Brain microvascular endothelial cell (primary cell): Measurements from ENCODE around the gene VMP1.
"Not testable (repeated sequence)": the region's sequence is repeated elsewhere in the genome, so short reads cannot be mapped to it uniquely, and the experiment has no call there.

Experiments
- DNase-seq: peaks from one replicate; pipeline ENCODE4 v3.0.0-alpha.2; 2020
- H3K27ac ChIP-seq: fragments of 250-450 bp; sonication (Bioruptor Pico); 2 replicates; pipeline ENCODE4 v1.5.1; 2020; ENCODE audit warnings: mild to moderate bottlenecking, moderate library complexity
- H3K27me3 ChIP-seq: fragments of 250-450 bp; sonication (Bioruptor Pico); replicated peaks from 2 replicates; pipeline ENCODE4 v1.5.1; 2020; ENCODE audit warnings: mild to moderate bottlenecking
- H3K36me3 ChIP-seq: fragments of 250-450 bp; sonication (Bioruptor Pico); replicated peaks from 2 replicates; pipeline ENCODE4 v1.5.1; 2020; ENCODE audit warnings: mild to moderate bottlenecking
- H3K4me3 ChIP-seq: 2 replicates; pipeline ENCODE4 v1.5.1; 2011; ENCODE audit warnings: low read depth, mild to moderate bottlenecking, control low read depth, low read length, moderate library complexity
- in situ Hi-C: cut with HindIII; loops from 2 replicates; pipeline ENCODE4 v1.10.0; 2017; ENCODE audit warnings: low sequenced_read_pairs, low pct_ligation_motif_present
- TF ChIP-seq, protein P1 (sequence below): IDR thresholded peaks from 2 replicates; pipeline ENCODE4 v1.5.1; 2011; ENCODE audit warnings: low read depth, mild to moderate bottlenecking, moderate library complexity, low read length, control low read depth, inconsistent platforms; ENCODE audit errors: missing control alignments

VMP1 gene

DNA sequence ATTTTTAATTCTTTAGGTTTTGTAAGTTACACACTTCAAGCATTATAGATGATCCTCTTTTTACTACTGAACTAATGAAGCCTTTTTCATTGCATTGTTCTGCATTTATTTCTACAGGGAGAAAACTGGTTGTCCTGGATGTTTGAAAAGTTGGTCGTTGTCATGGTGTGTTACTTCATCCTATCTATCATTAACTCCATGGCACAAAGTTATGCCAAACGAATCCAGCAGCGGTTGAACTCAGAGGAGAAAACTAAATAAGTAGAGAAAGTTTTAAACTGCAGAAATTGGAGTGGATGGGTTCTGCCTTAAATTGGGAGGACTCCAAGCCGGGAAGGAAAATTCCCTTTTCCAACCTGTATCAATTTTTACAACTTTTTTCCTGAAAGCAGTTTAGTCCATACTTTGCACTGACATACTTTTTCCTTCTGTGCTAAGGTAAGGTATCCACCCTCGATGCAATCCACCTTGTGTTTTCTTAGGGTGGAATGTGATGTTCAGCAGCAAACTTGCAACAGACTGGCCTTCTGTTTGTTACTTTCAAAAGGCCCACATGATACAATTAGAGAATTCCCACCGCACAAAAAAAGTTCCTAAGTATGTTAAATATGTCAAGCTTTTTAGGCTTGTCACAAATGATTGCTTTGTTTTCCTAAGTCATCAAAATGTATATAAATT is 132.3 kb downstream of the VMP1 start:
- TF ChIP-seq, protein P1, sequence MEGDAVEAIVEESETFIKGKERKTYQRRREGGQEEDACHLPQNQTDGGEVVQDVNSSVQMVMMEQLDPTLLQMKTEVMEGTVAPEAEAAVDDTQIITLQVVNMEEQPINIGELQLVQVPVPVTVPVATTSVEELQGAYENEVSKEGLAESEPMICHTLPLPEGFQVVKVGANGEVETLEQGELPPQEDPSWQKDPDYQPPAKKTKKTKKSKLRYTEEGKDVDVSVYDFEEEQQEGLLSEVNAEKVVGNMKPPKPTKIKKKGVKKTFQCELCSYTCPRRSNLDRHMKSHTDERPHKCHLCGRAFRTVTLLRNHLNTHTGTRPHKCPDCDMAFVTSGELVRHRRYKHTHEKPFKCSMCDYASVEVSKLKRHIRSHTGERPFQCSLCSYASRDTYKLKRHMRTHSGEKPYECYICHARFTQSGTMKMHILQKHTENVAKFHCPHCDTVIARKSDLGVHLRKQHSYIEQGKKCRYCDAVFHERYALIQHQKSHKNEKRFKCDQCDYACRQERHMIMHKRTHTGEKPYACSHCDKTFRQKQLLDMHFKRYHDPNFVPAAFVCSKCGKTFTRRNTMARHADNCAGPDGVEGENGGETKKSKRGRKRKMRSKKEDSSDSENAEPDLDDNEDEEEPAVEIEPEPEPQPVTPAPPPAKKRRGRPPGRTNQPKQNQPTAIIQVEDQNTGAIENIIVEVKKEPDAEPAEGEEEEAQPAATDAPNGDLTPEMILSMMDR, result no peak
- H3K27ac ChIP-seq, result peak overlapping the region; percentile 99
- in situ Hi-C loops, result loop anchor here (10.0 kb wide), 1 partner anchor 65 kb away; no protein-coding TSS in a partner anchor
- peaks cover 44% of the 10 kb centered on the region for H3K36me3 ChIP-seq
- peak overlapping the region; percentile 76 for H3K4me3 ChIP-seq
- H3K27me3 ChIP-seq, result no peaks in the 10 kb centered on the region
- peak; percentile 26 for DNase-seq

DNA sequence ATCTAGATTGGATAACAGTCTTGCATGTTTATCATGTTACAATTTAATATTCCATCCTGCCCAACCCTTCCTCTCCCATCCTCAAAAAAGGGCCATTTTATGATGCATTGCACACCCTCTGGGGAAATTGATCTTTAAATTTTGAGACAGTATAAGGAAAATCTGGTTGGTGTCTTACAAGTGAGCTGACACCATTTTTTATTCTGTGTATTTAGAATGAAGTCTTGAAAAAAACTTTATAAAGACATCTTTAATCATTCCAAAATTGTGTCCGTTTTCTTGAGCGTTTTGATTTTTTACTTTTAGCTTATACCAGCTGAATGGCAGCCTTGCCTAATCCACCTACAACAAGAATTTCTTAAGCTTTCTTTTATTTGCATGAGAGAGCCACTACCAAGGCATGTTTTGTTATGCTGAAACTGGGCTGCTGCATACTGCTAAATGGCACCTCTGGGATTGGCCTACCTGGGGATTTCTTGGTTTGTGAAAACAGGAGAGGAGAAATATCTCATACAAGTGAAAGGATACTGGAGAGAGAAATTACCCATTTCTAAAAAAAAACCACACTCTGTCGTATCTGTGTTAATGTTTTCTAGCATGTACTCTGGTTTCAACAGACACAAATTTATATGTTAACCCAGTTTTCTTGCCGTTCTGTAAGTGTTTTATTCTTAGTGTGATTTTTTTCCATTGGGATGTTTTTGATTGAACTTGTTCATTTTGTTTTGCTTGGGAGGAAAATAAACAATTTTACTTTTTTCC is 133.1 kb downstream of the VMP1 start:
- peak overlapping the region; percentile 99 for H3K27ac ChIP-seq
- TF ChIP-seq, protein P1, result no peak
- no peaks in the 10 kb centered on the region for H3K27me3 ChIP-seq
- no peak for DNase-seq
- H3K4me3 ChIP-seq, result peak overlapping the region; percentile 76
- H3K36me3 ChIP-seq, result peaks cover 44% of the 10 kb centered on the region
- in situ Hi-C loops, result loop anchor here (10.0 kb wide), 1 partner anchor 66 kb away; no protein-coding TSS in a partner anchor

DNA sequence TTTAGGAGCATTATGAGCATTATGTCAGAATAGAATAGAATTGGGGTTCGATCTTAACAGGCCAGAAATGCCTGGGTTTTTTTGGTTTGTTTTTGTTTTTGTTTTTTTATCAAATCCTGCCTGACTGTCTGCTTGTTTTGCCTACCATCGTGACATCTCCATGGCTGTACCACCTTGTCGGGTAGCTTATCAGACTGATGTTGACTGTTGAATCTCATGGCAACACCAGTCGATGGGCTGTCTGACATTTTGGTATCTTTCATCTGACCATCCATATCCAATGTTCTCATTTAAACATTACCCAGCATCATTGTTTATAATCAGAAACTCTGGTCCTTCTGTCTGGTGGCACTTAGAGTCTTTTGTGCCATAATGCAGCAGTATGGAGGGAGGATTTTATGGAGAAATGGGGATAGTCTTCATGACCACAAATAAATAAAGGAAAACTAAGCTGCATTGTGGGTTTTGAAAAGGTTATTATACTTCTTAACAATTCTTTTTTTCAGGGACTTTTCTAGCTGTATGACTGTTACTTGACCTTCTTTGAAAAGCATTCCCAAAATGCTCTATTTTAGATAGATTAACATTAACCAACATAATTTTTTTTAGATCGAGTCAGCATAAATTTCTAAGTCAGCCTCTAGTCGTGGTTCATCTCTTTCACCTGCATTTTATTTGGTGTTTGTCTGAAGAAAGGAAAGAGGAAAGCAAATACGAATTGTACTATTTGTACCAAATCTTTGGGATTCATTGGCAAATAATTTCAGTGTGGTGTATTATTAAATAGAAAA is 133.8 kb downstream of the VMP1 start:
- Histone ChIP-seq H3K36me3 (peaks cover 44% of the 10 kb centered on the region), H3K27ac (peak overlapping the region; percentile 99), H3K4me3 (peak overlapping the region; percentile 76)
- H3K27me3 ChIP-seq, result not testable (repeated sequence)
- in situ Hi-C loops, result loop anchor here (10.0 kb wide), 1 partner anchor 66 kb away; no protein-coding TSS in a partner anchor
- peak; percentile 53 for DNase-seq

DNA sequence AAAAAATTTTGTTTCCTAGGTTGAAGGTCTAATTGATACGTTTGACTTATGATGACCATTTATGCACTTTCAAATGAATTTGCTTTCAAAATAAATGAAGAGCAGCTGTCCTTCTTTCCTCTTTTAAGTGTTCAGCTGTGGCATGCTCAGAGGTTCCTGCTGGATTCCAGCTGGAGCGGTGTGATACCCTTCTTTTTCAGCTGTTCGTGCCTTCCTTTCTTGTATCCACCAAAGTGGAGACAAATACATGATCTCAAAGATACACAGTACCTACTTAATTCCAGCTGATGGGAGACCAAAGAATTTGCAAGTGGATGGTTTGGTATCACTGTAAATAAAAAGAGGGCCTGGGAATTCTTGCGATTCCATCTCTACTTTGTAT is 134.4 kb downstream of the VMP1 start:
- not testable (repeated sequence) for H3K27me3 ChIP-seq
- H3K27ac ChIP-seq, result peak overlapping the region; percentile 99
- in situ Hi-C loops, result loop anchor here (10.0 kb wide), 1 partner anchor 67 kb away; no protein-coding TSS in a partner anchor

DNA sequence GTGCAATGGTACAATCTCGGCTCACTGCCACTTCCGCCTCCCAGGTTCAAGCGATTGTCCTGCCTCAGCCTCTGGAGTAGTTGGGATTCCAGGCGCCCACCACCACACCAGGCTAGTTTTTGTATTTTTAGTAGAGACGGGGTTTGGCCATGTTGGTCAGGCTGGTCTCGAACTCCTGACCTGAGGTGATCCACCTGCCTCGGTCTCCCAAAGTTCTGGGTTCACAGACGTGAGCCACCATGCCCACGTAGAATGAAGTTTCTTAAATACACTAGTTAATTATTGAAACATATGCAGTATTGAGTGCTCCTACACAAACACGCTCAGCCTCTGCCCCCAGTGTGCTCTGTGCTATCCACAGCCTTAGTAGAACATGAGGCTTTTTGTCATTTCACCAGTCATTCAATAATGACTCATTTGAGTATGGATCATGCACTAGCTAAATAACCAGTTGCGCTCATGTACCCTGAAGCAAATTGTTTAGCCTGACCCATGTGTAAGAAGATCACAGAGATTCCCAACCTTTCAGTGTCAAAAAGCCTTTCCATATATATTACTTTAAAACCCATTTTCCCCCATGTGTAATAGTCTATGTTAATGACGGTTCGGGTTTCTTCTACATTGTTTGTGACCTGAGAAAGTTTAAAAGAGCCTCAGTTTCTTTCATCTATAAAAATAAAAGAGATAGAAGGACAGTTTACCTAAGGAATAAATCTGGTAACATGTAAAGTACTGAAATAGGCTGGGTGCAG is 135.6 kb downstream of the VMP1 start:
- H3K27me3 ChIP-seq, result no peaks in the 10 kb centered on the region
- TF ChIP-seq, protein P1, result no peak
- peaks cover 41% of the 10 kb centered on the region for H3K36me3 ChIP-seq
- DNase-seq, result peak; percentile 95
- H3K4me3 ChIP-seq, result peak overlapping the region; percentile 76
- in situ Hi-C loops, result loop anchor here (10.0 kb wide), 1 partner anchor 68 kb away; no protein-coding TSS in a partner anchor
- H3K27ac ChIP-seq, result peak overlapping the region; percentile 99

More for the DNA sequence above, 134.4 kb downstream of the VMP1 start:
- peak overlapping the region; percentile 76 for H3K4me3 ChIP-seq
- H3K36me3 ChIP-seq, result peaks cover 44% of the 10 kb centered on the region
- DNase-seq, result not testable (repeated sequence)

DNA sequence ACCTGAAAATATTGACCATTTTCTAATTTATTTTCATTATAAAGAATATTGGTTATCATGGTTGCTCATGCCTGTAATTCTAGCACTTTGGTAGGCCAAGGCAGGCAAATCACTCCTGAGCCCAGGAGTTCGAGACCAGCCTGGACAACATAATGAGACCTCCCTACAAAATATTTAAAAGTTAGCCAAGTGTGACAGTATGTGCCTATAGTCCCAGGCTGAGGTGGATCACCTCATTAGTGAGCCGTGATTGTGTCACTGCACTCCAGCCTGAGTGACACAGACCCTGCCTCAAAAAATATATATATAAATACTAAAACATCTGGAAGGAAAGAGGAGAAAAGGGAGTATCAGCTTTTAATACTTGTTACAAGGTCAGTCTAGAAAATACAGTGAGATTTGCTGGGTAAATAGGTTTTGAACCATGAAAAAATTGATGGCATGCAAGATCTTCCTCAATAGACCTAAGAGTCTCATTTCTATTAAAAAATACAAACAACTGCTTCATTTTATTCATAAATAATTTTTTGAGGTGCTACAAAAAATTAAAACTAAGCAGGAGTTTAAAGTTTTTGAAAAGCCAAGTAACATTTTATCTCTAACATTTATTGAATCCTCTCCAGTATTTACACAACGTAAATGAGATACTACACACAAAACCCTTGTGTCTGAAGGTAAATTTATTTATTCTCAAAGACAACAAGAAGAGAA is 137.6 kb downstream of the VMP1 start:
- H3K27me3 ChIP-seq, result no peaks in the 10 kb centered on the region
- DNase-seq, result peak; percentile 82
- TF ChIP-seq, protein P1, result no peak
- H3K4me3 ChIP-seq, result no peak overlapping the region
- H3K36me3 ChIP-seq, result peaks cover 22% of the 10 kb centered on the region
- peak overlapping the region; percentile 99 for H3K27ac ChIP-seq
- in situ Hi-C loops, result loop anchor here (10.0 kb wide), 1 partner anchor 70 kb away; no protein-coding TSS in a partner anchor
